GM19438 (cell line): ENCODE measurements around the gene VLDLR.

Experiments used
- ATAC-seq: cut with Tn5 transposase; IDR thresholded peaks from one replicate; pipeline ENCODE4 v1.9.1; 2021; ENCODE audit warnings: low read depth; ENCODE audit not compliant: unreplicated experiment

Gene VLDLR

GRCh38 chr9:2662496-2662895 lies 40.9 kb downstream of the VLDLR start:
- no peak for ATAC-seq

- no peak for ATAC-seq
Observed at GRCh38 chr9:2663461-2664173, 42.0 kb downstream of the VLDLR start.

GRCh38 chr9:2664174-2665065 lies 42.8 kb downstream of the VLDLR start:
- no peak for ATAC-seq

GRCh38 chr9:2666569-2666968 lies 45.0 kb downstream of the VLDLR start:
- ATAC-seq: no peak

- ATAC-seq: no peak
Observed at GRCh38 chr9:2673161-2673560, 51.6 kb downstream of the VLDLR start.

GRCh38 chr9:2674141-2674824 lies 52.7 kb downstream of the VLDLR start:
- no peak for ATAC-seq

GRCh38 chr9:2675834-2676233 lies 54.2 kb downstream of the VLDLR start:
- no peak for ATAC-seq

- no peak for ATAC-seq
Observed at GRCh38 chr9:2676466-2676865, 54.9 kb downstream of the VLDLR start.

- ATAC-seq: no peak
Observed at GRCh38 chr9:2677915-2678889, 56.6 kb downstream of the VLDLR start.

GRCh38 chr9:2679011-2679410 lies 57.4 kb downstream of the VLDLR start:
- ATAC-seq: no peak

- no peak for ATAC-seq
Observed at GRCh38 chr9:2681981-2682380, 60.4 kb downstream of the VLDLR start.

GRCh38 chr9:2686911-2687310 lies 65.3 kb downstream of the VLDLR start:
- no peak for ATAC-seq

- no peak for ATAC-seq
Observed at GRCh38 chr9:2688636-2689035, 67.0 kb downstream of the VLDLR start.

- ATAC-seq: no peak
Observed at GRCh38 chr9:2691212-2691611, 69.6 kb downstream of the VLDLR start.

- ATAC-seq: no peak
Observed at GRCh38 chr9:2691626-2692025, 70.0 kb downstream of the VLDLR start.

- ATAC-seq: no peak
Observed at GRCh38 chr9:2693056-2693455, 71.5 kb downstream of the VLDLR start.

GRCh38 chr9:2697492-2697891 lies 75.9 kb downstream of the VLDLR start:
- no peak for ATAC-seq

- ATAC-seq: no peak
Observed at GRCh38 chr9:2700398-2700797, 78.8 kb downstream of the VLDLR start.

GRCh38 chr9:2700909-2701550 lies 79.4 kb downstream of the VLDLR start:
- ATAC-seq: no peak

- ATAC-seq: no peak
Observed at GRCh38 chr9:2704504-2704903, 82.9 kb downstream of the VLDLR start.
